Glutamatergic neuron (in vitro differentiated cells): ENCODE data around the gene HIVEP3. TPM values are rescaled to one million over a fixed set of nuclear protein-coding genes. Genes with fewer than 3 reads are reported as not detected.

Experiments
- DNase-seq: peaks from one replicate; pipeline ENCODE4 v3.0.0; 2022
- H3K27ac Mint-ChIP-seq: one replicate; pipeline ENCODE4 v1.8.0; 2020; ENCODE audit warnings: mild to moderate bottlenecking, mixed read lengths, inconsistent platforms; ENCODE audit not compliant: unreplicated experiment
- H3K27me3 Mint-ChIP-seq: one replicate; pipeline ENCODE4 v1.8.0; 2020; ENCODE audit warnings: mild to moderate bottlenecking, moderate library complexity, mixed read lengths, inconsistent platforms; ENCODE audit not compliant: unreplicated experiment
- H3K36me3 Mint-ChIP-seq: one replicate; pipeline ENCODE4 v1.8.0; 2020; ENCODE audit warnings: mild to moderate bottlenecking, mixed read lengths, inconsistent platforms; ENCODE audit not compliant: unreplicated experiment
- H3K4me1 Mint-ChIP-seq: one replicate; pipeline ENCODE4 v1.8.0; 2020; ENCODE audit warnings: mild to moderate bottlenecking, low read depth, mixed read lengths, inconsistent platforms; ENCODE audit not compliant: unreplicated experiment
- H3K4me3 Mint-ChIP-seq: one replicate; pipeline ENCODE4 v1.8.0; 2020; ENCODE audit warnings: mild to moderate bottlenecking, mixed read lengths, inconsistent platforms; ENCODE audit not compliant: unreplicated experiment
- H3K9me3 Mint-ChIP-seq: one replicate; pipeline ENCODE4 v1.8.0; 2020; ENCODE audit warnings: mild to moderate bottlenecking, moderate library complexity, mixed read lengths, inconsistent platforms; ENCODE audit not compliant: unreplicated experiment
- CTCF ChIP-seq: fragments of 200-600 bp; sonication (generic); IDR thresholded peaks from one replicate; pipeline ENCODE4 v1.5.0; 2021; ENCODE audit not compliant: partially characterized antibody, unreplicated experiment
- total RNA-seq: library from RNA; stranded (reverse); fragmentation: NEBNext Ultra II Directional; extraction: Animal tissue kit (Norgen Biotek cat#: 25700); gene quantifications from one replicate; pipeline ENCODE4 v1.2.1, GENCODE V29; 2021; ENCODE audit not compliant: unreplicated experiment

The HIVEP3 gene
- total RNA-seq, 1 donor from 2014 or later, result 15.1 TPM

- peaks cover 10% of the 10 kb centered on the region for H3K27me3 Mint-ChIP-seq
- peaks cover 10% of the 10 kb centered on the region for H3K36me3 Mint-ChIP-seq
- H3K27ac Mint-ChIP-seq, result no peak overlapping the region
- peaks cover 4% of the 10 kb centered on the region for H3K9me3 Mint-ChIP-seq
- H3K4me1 Mint-ChIP-seq, result peaks cover 11% of the 10 kb centered on the region
- DNase-seq, result no peak
- H3K4me3 Mint-ChIP-seq, result no peak overlapping the region
- no peak for TF ChIP-seq CTCF
Observed at GRCh38 chr1:41780322-41780721, 138.4 kb downstream of the HIVEP3 start.

- Mint-ChIP-seq H3K27me3 (peaks cover 10% of the 10 kb centered on the region), H3K4me3 (no peak overlapping the region), H3K27ac (no peak overlapping the region), H3K9me3 (peaks cover 4% of the 10 kb centered on the region), H3K36me3 (peaks cover 10% of the 10 kb centered on the region), H3K4me1 (peaks cover 11% of the 10 kb centered on the region)
- TF ChIP-seq CTCF, result peak; percentile 16
- no peak for DNase-seq
Observed at GRCh38 chr1:41779360-41779759, 139.4 kb downstream of the HIVEP3 start.

- H3K36me3 Mint-ChIP-seq, result peaks cover 10% of the 10 kb centered on the region
- DNase-seq, result no peak
- TF ChIP-seq CTCF, result no peak
- H3K4me3 Mint-ChIP-seq, result no peak overlapping the region
- H3K27ac Mint-ChIP-seq, result no peak overlapping the region
- peaks cover 11% of the 10 kb centered on the region for H3K27me3 Mint-ChIP-seq
- peaks cover 5% of the 10 kb centered on the region for H3K9me3 Mint-ChIP-seq
- peaks cover 16% of the 10 kb centered on the region for H3K4me1 Mint-ChIP-seq
Observed at GRCh38 chr1:41777695-41778094, 141.0 kb downstream of the HIVEP3 start.

DNA sequence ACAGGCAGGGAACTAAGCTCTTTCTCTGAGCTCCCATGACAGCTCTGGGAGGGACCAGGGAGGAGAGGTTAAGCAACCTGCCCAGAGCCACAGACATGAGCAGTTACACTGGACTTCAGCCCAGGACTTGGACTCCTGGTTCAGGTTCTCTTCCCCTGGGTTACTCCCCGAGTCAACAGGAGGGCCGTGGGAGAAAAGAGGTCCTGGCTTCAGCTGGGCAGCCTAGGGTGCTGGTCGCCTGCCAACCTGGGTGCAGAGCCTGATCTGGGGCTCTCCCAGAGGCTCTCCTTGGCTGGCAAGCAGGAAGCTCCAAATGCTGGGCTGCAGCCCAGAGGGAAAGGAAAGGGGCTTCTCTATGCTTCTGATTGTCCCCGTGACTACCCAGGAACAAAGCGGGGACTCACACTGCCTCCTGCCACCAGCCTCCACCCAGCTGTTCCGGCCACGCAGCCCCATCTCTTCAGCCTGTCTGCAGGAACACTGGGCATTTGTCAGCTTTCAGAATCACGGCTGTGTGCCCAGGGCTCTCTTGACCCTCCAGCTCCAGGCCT is 141.8 kb downstream of the HIVEP3 start:
- Mint-ChIP-seq H3K4me3 (no peak overlapping the region), H3K27me3 (peaks cover 11% of the 10 kb centered on the region), H3K36me3 (peaks cover 9% of the 10 kb centered on the region), H3K9me3 (peaks cover 5% of the 10 kb centered on the region), H3K4me1 (peaks cover 16% of the 10 kb centered on the region), H3K27ac (no peak overlapping the region)
- TF ChIP-seq CTCF, result no peak
- no peak for DNase-seq

DNA sequence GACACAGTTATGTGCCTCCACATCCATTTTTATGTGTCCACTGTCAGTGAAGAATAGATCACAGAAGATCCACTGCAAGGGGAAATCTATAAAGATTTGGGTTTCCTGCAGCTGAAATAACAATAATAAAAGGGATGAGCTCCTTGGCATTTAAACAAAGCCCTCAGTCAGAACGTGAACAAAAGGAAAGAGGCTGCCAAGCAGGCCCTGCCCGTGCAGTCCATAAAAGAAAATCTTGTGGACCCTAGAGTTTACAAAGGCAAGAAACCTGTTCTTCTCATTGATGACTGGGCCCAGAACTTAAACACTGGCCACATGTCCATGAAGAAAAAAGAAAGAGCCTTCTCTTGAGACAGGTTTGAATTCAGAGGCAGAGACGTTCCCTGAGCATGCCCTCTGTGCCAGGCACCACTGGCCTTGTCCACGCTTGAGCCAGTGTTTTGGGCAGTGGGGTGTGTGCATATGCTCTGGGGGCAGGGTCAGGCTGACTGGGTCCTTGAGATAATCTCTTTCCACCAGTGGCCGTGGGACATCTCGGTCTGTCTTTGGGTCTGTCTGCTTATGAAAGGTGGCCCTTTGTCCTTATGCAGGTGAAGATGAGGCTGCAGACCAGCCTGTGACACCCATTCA is 142.7 kb downstream of the HIVEP3 start:
- no peak overlapping the region for H3K27ac Mint-ChIP-seq
- no peak for DNase-seq
- peaks cover 5% of the 10 kb centered on the region for H3K9me3 Mint-ChIP-seq
- peaks cover 11% of the 10 kb centered on the region for H3K27me3 Mint-ChIP-seq
- peaks cover 4% of the 10 kb centered on the region for H3K36me3 Mint-ChIP-seq
- peaks cover 16% of the 10 kb centered on the region for H3K4me1 Mint-ChIP-seq
- TF ChIP-seq CTCF, result no peak
- no peak overlapping the region for H3K4me3 Mint-ChIP-seq
